NOMO-1 treated with DMSO at 0.1 percent for 48 hours (cell line): ENCODE data around the gene CYB561A3.
A peak's percentile ranks its signal among the peaks of the same experiment; 100 is the strongest.
"Not testable (repeated sequence)": the region's sequence is repeated elsewhere in the genome, so short reads cannot be mapped to it uniquely, and the experiment has no call there.

Source experiments
- DNase-seq: peaks from one replicate; lab custom pipeline; 2025; ENCODE audit not compliant: unreplicated experiment; lab: John Stamatoyannopoulos, UW

The CYB561A3 gene, protein sequence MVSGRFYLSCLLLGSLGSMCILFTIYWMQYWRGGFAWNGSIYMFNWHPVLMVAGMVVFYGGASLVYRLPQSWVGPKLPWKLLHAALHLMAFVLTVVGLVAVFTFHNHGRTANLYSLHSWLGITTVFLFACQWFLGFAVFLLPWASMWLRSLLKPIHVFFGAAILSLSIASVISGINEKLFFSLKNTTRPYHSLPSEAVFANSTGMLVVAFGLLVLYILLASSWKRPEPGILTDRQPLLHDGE

GRCh38 chr11:61361741-61362541 lies at the start of gene CYB561A3, which contains the start of gene TMEM138:
Gene CYB561A3, minus strand, starts transcription at chr11:61361882. Its CDS starts 5,169 bp downstream, at chr11:61356713.
Gene TMEM138, plus strand, starts transcription at chr11:61362374. Its CDS starts 2,017 bp downstream, at chr11:61364391.
- peak; percentile 97 for DNase-seq

DNA sequence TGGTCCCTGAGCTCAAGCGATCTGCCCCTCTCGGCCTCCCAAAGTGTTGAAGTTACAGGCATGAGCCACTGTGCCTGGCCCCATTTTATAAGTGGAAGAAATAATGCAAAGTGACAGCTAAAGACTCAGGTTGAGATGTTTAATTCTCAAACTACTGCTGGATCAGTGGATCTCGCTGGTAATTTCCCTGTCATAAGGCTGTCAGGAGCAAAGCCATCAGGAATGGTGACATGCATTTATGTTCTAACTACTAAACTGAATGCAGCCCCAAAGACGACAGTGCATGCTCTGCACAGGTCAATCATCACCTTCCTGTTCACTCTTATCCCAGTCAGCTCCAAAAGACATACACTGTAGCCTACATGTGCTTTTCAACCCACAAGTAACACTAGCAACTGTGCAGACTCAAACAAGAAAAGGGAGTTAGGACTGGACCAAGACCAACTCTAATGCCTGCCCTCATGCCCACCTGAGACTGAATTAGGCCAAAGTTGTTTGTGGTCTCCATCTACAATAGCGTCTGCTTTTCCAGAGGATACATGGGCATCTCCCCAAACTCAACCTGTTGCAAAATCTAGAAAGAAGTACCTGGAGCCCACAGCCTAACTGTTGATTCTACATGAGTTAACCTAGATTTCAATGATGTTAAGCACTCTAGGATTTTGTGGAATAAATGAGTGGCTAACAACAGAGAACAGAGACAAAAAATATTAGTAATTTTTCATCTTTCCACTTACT lies 45.5 kb upstream of the CYB561A3 start:
- DNase-seq = no peak

GRCh38 chr11:61406067-61406466 lies 44.4 kb upstream of the CYB561A3 start:
- no peak for DNase-seq

- no peak for DNase-seq
Observed at GRCh38 chr11:61404641-61405040, 43.0 kb upstream of the CYB561A3 start.

GRCh38 chr11:61404103-61404502 lies 42.4 kb upstream of the CYB561A3 start:
- DNase-seq = no peak

- DNase-seq = no peak
Observed at GRCh38 chr11:61403658-61404057, 42.0 kb upstream of the CYB561A3 start.

DNA sequence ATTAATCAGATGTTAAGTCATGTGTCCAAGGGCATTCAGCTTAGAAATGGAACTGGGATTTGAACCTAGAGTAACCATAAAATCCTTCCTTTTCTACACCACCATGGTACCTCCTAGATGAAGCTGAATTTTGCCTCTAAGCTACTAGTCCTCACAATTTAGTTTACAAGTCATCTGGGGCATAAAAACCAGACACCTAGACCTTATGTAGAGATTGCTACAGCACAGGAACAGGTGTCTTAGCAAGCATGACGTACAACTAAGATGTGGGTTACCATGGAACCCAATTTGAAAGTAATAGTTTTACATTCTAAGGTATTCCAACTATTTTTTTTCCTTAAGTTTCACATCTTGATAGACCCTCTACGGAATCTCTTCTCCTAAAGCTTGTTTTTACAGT lies 39.9 kb upstream of the CYB561A3 start:
- no peak for DNase-seq

DNA sequence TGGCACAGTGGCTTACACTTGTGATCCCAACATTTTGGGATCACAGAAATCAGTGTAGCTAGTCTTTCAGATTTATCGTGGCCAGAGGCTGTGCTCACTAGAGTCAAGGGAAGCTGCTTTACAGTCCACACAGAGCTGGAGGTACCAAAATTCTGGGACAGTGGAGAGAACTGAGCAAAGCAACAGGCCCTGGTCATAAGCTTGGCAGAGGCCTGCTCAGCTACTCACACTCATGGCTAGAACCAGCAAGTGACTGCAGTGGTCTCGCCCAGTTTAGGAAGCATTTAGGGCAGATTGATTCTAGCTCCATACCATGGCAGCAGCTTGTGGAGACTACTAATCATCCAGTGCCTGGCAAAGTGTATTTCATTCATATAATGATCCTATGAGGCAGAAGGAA lies 39.5 kb upstream of the CYB561A3 start:
- no peak for DNase-seq

- DNase-seq = peak; percentile 19
Observed at GRCh38 chr11:61392981-61393595, 31.4 kb upstream of the CYB561A3 start.

GRCh38 chr11:61390161-61390560 lies 28.5 kb upstream of the CYB561A3 start:
- DNase-seq = no peak

- no peak for DNase-seq
Observed at GRCh38 chr11:61384271-61385242, 22.9 kb upstream of the CYB561A3 start.

GRCh38 chr11:61383859-61384258 lies 22.2 kb upstream of the CYB561A3 start:
- DNase-seq = not testable (repeated sequence)

DNA sequence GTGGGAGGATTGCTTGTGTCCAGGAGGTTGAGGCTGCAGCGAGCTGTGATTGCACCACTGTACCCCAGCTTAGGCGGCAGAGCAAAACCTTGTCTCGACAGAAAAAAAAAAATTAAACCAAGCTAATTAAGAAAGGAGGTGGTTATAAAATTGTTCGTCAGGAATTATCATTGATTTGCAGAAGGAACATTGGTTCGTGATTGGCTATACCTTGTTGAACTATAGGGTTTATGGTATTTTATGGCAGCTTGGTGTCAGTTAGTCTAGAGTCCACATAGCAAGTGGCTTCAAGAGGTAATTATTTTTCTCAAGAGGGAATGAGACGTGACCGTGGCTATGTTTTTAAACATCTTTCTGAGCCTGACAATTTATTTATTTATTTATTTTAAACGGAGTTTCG lies 19.2 kb upstream of the CYB561A3 start:
- no peak for DNase-seq

GRCh38 chr11:61378713-61379313 lies 17.1 kb upstream of the CYB561A3 start:
- DNase-seq = peak; percentile 86

DNA sequence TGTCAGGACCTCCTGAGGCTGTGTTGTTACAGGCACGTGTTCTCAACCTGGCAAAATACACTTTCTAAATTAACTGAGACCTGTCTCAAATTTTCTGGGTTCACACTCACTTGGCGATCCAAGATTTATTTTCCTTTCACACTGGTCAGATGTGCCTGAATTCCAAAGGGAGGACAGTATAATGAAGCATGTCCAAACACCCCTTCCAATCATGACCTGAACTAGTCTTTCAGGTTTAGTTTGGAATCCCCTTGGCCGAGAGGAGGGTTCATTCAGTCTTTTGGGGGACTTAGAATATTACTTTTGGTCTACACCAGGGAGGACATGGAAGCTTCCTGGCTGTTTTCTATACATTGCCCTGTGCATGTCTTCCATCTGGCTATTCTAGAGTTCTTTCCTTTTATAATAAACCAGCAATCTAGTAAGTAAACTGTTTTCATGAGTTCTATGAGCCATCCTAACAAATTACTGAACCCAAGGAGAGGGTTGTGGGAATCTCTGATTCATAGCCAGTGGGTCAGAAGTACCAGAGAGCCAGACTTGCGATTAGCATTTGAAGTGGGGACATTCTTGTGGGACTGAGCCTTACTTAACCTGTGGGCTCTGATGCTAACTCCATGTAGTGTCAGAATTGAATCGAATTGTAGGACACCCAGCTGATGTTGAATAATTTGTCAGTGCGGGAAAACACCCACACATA lies 15.9 kb upstream of the CYB561A3 start:
- DNase-seq = no peak

GRCh38 chr11:61375761-61376108 lies 14.1 kb upstream of the CYB561A3 start:
- no peak for DNase-seq

GRCh38 chr11:61372659-61373420 lies 11.2 kb upstream of the CYB561A3 start:
- DNase-seq = no peak

DNA sequence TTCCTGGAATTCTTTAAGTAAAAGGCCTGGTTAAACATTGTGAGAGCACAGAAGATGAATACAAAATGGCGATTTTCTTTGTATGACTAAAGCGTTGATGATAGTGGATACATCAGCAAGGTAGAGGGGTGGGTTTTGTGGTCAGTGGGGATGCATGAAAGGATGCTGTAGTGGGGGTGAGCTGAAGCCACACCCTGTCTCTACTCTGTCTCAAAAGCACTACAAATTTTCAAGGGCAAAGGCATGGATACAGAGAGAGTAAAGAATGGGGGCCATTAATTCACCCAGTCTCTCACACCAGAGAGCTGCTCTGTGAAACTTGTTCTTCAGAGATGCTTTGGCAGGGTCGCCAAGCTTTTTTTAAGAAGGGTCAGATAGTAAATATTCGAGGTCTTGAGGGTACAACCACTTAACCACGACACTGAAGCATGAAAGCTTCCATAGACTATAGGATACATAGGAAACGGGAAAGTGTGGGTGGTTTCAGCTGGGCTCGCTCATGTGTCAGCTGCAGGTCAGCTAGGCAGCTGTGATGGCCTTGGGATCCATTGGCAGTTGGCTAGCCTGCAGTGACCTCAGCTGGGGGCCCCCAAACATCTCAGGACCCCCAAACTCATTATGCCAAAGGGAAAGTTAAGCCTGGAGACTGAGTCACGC lies 8.8 kb upstream of the CYB561A3 start:
- no peak for DNase-seq
